Measurements from ENCODE around the gene ITIH2. TPM values are rescaled to one million over a fixed set of nuclear protein-coding genes. Genes with fewer than 3 reads are reported as not detected.
"Not testable (repeated sequence)": the region's sequence is repeated elsewhere in the genome, so short reads cannot be mapped to it uniquely, and the experiment has no call there.

The ITIH2 gene
- total and polyA plus RNA-seq, 5 donors from 2014 or later: not detected

GRCh38 chr10:7782194-7782593 is 79.1 kb downstream of the ITIH2 start:
- DNase-seq; ATAC-seq (ENCODE audit: low read depth in 2 of 2); H3K9me3 Mint-ChIP-seq; H3K27ac ChIP-seq (ENCODE audit: insufficient read depth, low read length, poor library complexity, severe bottlenecking); H3K4me3 Mint-ChIP-seq; H3K4me3 ChIP-seq (ENCODE audit: low read depth, low read length); H3K27me3 ChIP-seq (ENCODE audit: control insufficient read depth, insufficient read depth, low read length); H3K27ac Mint-ChIP-seq; H3K27me3 Mint-ChIP-seq; H3K9me3 ChIP-seq (ENCODE audit: control insufficient read depth in 2 of 2, low read length in 2 of 2): not testable (repeated sequence)
- peaks cover 41% of the 10 kb centered on the region for H3K36me3 ChIP-seq (ENCODE audit: control insufficient read depth, insufficient read depth, low read length)
- peaks cover 25% of the 10 kb centered on the region for H3K36me3 Mint-ChIP-seq
- peaks cover 23 to 31% (median 27%) of the 10 kb centered on the region in 4 donors for H3K4me1 Mint-ChIP-seq
- H3K4me1 ChIP-seq (ENCODE audit: control insufficient read depth, insufficient read depth, low read length, poor library complexity, severe bottlenecking): peaks cover 16% of the 10 kb centered on the region

GRCh38 chr10:7786430-7786829 is 83.3 kb downstream of the ITIH2 start:
- Mint-ChIP-seq H3K4me3 (no peak overlapping the region), H3K36me3 (peaks cover 7% of the 10 kb centered on the region), H3K9me3 (no peaks in the 10 kb centered on the region), H3K4me1 (peaks cover 28 to 55% (median 31%) of the 10 kb centered on the region in 4 donors), H3K27ac (no peak overlapping the region), H3K27me3 (no peaks in the 10 kb centered on the region)
- Histone ChIP-seq H3K4me1 (ENCODE audit: control insufficient read depth, insufficient read depth, low read length, poor library complexity, severe bottlenecking) (peaks cover 39% of the 10 kb centered on the region), H3K27me3 (ENCODE audit: control insufficient read depth, insufficient read depth, low read length) (no peaks in the 10 kb centered on the region), H3K4me3 (ENCODE audit: low read depth, low read length) (peak overlapping the region; percentile 93), H3K9me3 (ENCODE audit: control insufficient read depth in 2 of 2, low read length in 2 of 2) (no peaks in the 10 kb centered on the region), H3K27ac (ENCODE audit: insufficient read depth, low read length, poor library complexity, severe bottlenecking) (no peak overlapping the region), H3K36me3 (ENCODE audit: control insufficient read depth, insufficient read depth, low read length) (peaks cover 2% of the 10 kb centered on the region)
- ATAC-seq (ENCODE audit: low read depth in 2 of 2) (no peak), DNase-seq (no peak)

- Histone ChIP-seq H3K4me1 (ENCODE audit: control insufficient read depth, insufficient read depth, low read length, poor library complexity, severe bottlenecking) (peaks cover 44% of the 10 kb centered on the region), H3K36me3 (ENCODE audit: control insufficient read depth, insufficient read depth, low read length) (peaks cover 6% of the 10 kb centered on the region), H3K27me3 (ENCODE audit: control insufficient read depth, insufficient read depth, low read length) (no peaks in the 10 kb centered on the region), H3K4me3 (ENCODE audit: low read depth, low read length) (peak overlapping the region; percentile 93), H3K9me3 (ENCODE audit: control insufficient read depth in 2 of 2, low read length in 2 of 2) (no peaks in the 10 kb centered on the region), H3K27ac (ENCODE audit: insufficient read depth, low read length, poor library complexity, severe bottlenecking) (peak overlapping the region; percentile 72)
- H3K27me3 Mint-ChIP-seq: no peaks in the 10 kb centered on the region
- H3K4me1 Mint-ChIP-seq: peaks cover 35 to 64% (median 39%) of the 10 kb centered on the region in 4 donors
- H3K9me3 Mint-ChIP-seq: no peaks in the 10 kb centered on the region
- H3K36me3 Mint-ChIP-seq: peaks cover 14% of the 10 kb centered on the region
- H3K27ac Mint-ChIP-seq: no peak overlapping the region
- DNase-seq: peak in 2 of 3 donors; percentile 1 to 24
- ATAC-seq (ENCODE audit: low read depth in 2 of 2): no peak
- H3K4me3 Mint-ChIP-seq: no peak overlapping the region
Observed at GRCh38 chr10:7787150-7787856, 84.2 kb downstream of the ITIH2 start.

GRCh38 chr10:7787857-7788638 is 84.9 kb downstream of the ITIH2 start, which contains the start of the genes ATP5F1C and KIN:
TSS of gene ATP5F1C (plus strand) at chr10:7788177. CDS start at chr10:7788208, 31 bp downstream.
TSS of gene KIN (minus strand) at chr10:7787993. CDS start at chr10:7787933, 60 bp downstream.
- H3K36me3 Mint-ChIP-seq: peaks cover 21% of the 10 kb centered on the region
- Histone ChIP-seq H3K4me3 (ENCODE audit: low read depth, low read length) (peak within 1 kb of the TSS; percentile 93), H3K9me3 (ENCODE audit: control insufficient read depth in 2 of 2, low read length in 2 of 2) (no peaks in the 10 kb centered on the region), H3K27me3 (ENCODE audit: control insufficient read depth, insufficient read depth, low read length) (no peaks in the 10 kb centered on the region), H3K36me3 (ENCODE audit: control insufficient read depth, insufficient read depth, low read length) (peaks cover 8% of the 10 kb centered on the region), H3K27ac (ENCODE audit: insufficient read depth, low read length, poor library complexity, severe bottlenecking) (peak within 1 kb of the TSS; percentile 72), H3K4me1 (ENCODE audit: control insufficient read depth, insufficient read depth, low read length, poor library complexity, severe bottlenecking) (peaks cover 44% of the 10 kb centered on the region)
- no peak within 1 kb of the TSS for H3K4me3 Mint-ChIP-seq
- ATAC-seq (ENCODE audit: low read depth in 2 of 2): peak; percentile 95 to 97
- peak; percentile 96 to 98 (median 97) for DNase-seq
- H3K27ac Mint-ChIP-seq: peak within 1 kb of the TSS in 1 of 3 donors; percentile 81
- no peaks in the 10 kb centered on the region for H3K27me3 Mint-ChIP-seq
- peaks cover 39 to 71% (median 45%) of the 10 kb centered on the region in 4 donors for H3K4me1 Mint-ChIP-seq
- no peaks in the 10 kb centered on the region for H3K9me3 Mint-ChIP-seq

DNA sequence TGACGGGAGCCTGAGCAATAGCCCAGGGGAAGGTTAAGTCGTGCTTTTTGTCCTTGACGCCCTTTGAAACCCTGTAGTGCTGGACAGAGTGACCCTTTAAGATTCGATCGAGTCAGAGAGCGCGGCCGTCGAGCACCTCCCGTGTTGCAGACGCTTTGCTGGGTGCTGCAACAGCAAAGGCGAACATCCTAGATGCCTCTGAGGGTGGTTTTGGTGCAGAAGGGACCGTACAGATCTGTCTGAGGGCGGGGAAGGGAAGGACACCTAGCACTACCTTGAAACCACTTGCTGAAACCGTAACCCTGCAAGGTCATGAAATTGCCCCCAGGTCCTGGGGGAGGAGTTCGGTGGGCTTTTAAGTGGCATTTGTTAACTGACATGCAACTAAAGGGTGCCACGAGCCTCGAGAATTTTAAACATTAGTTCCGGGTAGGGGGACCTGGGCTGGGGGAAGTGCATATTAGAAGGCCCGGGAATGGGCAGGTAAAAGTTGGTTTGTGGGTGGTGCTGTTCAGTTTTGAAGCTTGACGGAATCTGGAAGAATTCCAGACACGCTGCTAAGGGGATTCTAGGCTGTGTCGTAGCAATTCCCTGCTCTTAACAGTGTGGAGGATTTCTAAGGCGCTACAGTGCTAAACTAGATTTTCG is 85.6 kb downstream of the ITIH2 start:
- peaks cover 38 to 70% (median 43%) of the 10 kb centered on the region in 4 donors for H3K4me1 Mint-ChIP-seq
- DNase-seq: no peak
- H3K27ac ChIP-seq (ENCODE audit: insufficient read depth, low read length, poor library complexity, severe bottlenecking): peak overlapping the region; percentile 72
- H3K9me3 ChIP-seq (ENCODE audit: control insufficient read depth in 2 of 2, low read length in 2 of 2): no peaks in the 10 kb centered on the region
- no peaks in the 10 kb centered on the region for H3K27me3 ChIP-seq (ENCODE audit: control insufficient read depth, insufficient read depth, low read length)
- H3K27me3 Mint-ChIP-seq: no peaks in the 10 kb centered on the region
- peaks cover 10% of the 10 kb centered on the region for H3K36me3 ChIP-seq (ENCODE audit: control insufficient read depth, insufficient read depth, low read length)
- no peak overlapping the region for H3K4me3 Mint-ChIP-seq
- peak overlapping the region in 1 of 3 donors; percentile 81 for H3K27ac Mint-ChIP-seq
- no peak for ATAC-seq (ENCODE audit: low read depth in 2 of 2)
- H3K9me3 Mint-ChIP-seq: no peaks in the 10 kb centered on the region
- H3K36me3 Mint-ChIP-seq: peaks cover 21% of the 10 kb centered on the region
- peak overlapping the region; percentile 93 for H3K4me3 ChIP-seq (ENCODE audit: low read depth, low read length)
- peaks cover 44% of the 10 kb centered on the region for H3K4me1 ChIP-seq (ENCODE audit: control insufficient read depth, insufficient read depth, low read length, poor library complexity, severe bottlenecking)

- ATAC-seq (ENCODE audit: low read depth in 2 of 2) (no peak), DNase-seq (no peak)
- Mint-ChIP-seq H3K4me3 (no peak overlapping the region), H3K9me3 (no peaks in the 10 kb centered on the region), H3K4me1 (peaks cover 44 to 72% (median 47%) of the 10 kb centered on the region in 4 donors), H3K27me3 (no peaks in the 10 kb centered on the region), H3K27ac (peak overlapping the region in 1 of 3 donors; percentile 34), H3K36me3 (peaks cover 21% of the 10 kb centered on the region)
- Histone ChIP-seq H3K9me3 (ENCODE audit: control insufficient read depth in 2 of 2, low read length in 2 of 2) (no peaks in the 10 kb centered on the region), H3K4me1 (ENCODE audit: control insufficient read depth, insufficient read depth, low read length, poor library complexity, severe bottlenecking) (peaks cover 44% of the 10 kb centered on the region), H3K27ac (ENCODE audit: insufficient read depth, low read length, poor library complexity, severe bottlenecking) (no peak overlapping the region), H3K27me3 (ENCODE audit: control insufficient read depth, insufficient read depth, low read length) (no peaks in the 10 kb centered on the region), H3K4me3 (ENCODE audit: low read depth, low read length) (peak overlapping the region; percentile 93), H3K36me3 (ENCODE audit: control insufficient read depth, insufficient read depth, low read length) (peaks cover 9% of the 10 kb centered on the region)
Observed at GRCh38 chr10:7789390-7789789, 86.3 kb downstream of the ITIH2 start.

GRCh38 chr10:7792541-7792940 is 89.4 kb downstream of the ITIH2 start:
- Histone ChIP-seq H3K4me3 (ENCODE audit: low read depth, low read length) (peak overlapping the region; percentile 4), H3K4me1 (ENCODE audit: control insufficient read depth, insufficient read depth, low read length, poor library complexity, severe bottlenecking) (peaks cover 25% of the 10 kb centered on the region), H3K27ac (ENCODE audit: insufficient read depth, low read length, poor library complexity, severe bottlenecking) (no peak overlapping the region), H3K27me3 (ENCODE audit: control insufficient read depth, insufficient read depth, low read length) (no peaks in the 10 kb centered on the region), H3K36me3 (ENCODE audit: control insufficient read depth, insufficient read depth, low read length) (peaks cover 21% of the 10 kb centered on the region), H3K9me3 (ENCODE audit: control insufficient read depth in 2 of 2, low read length in 2 of 2) (no peaks in the 10 kb centered on the region)
- ATAC-seq (ENCODE audit: low read depth in 2 of 2) (no peak), DNase-seq (no peak)
- no peaks in the 10 kb centered on the region for H3K9me3 Mint-ChIP-seq
- H3K27me3 Mint-ChIP-seq: no peaks in the 10 kb centered on the region
- peak overlapping the region in 1 of 3 donors; percentile 45 for H3K27ac Mint-ChIP-seq
- H3K4me3 Mint-ChIP-seq: peak overlapping the region in 3 of 4 donors; percentile 13 to 62 (median 47)
- peaks cover 48 to 81% (median 56%) of the 10 kb centered on the region in 4 donors for H3K4me1 Mint-ChIP-seq
- H3K36me3 Mint-ChIP-seq: peaks cover 40% of the 10 kb centered on the region
